Mesenchymal stem cell (in vitro differentiated cells and primary cell): ENCODE data around the gene USP6NL.

Experiments used
- DNase-seq: peaks from one replicate; pipeline ENCODE4 v3.0.0-alpha.2; 2013
- H2AFZ ChIP-seq: one replicate; pipeline ENCODE4 v1.6.1; 2013; ENCODE audit warnings: low read depth, mild to moderate bottlenecking, control low read depth, inconsistent platforms, low read length, moderate library complexity
- H2AK5ac ChIP-seq: 2 replicates; pipeline ENCODE4 v1.6.1; 2013; ENCODE audit warnings: low read length, moderate library complexity, mild to moderate bottlenecking, inconsistent platforms; ENCODE audit not compliant: severe bottlenecking
- H2BK120ac ChIP-seq: one replicate; pipeline ENCODE4 v1.6.1; 2013; ENCODE audit warnings: low read depth, mild to moderate bottlenecking, inconsistent platforms, low read length, moderate library complexity
- H2BK12ac ChIP-seq, 2 experiments: one replicate each; pipeline ENCODE4 v1.6.1; 2013; ENCODE audit warnings: inconsistent platforms in 2 of 2, low read length in 2 of 2, mild to moderate bottlenecking in 2 of 2, moderate library complexity in 2 of 2, control low read depth in 1 of 2
- H2BK15ac ChIP-seq: one replicate; pipeline ENCODE4 v1.6.1; 2013; ENCODE audit warnings: mild to moderate bottlenecking, low read depth, inconsistent platforms; ENCODE audit not compliant: poor library complexity, severe bottlenecking
- H2BK5ac ChIP-seq: 2 replicates; pipeline ENCODE4 v1.6.1; 2013; ENCODE audit warnings: low read depth, mild to moderate bottlenecking, low read length, control low read depth, inconsistent platforms; ENCODE audit not compliant: poor library complexity, severe bottlenecking
- H3K14ac ChIP-seq, 2 experiments: one replicate each; pipeline ENCODE4 v1.6.1; 2013; ENCODE audit warnings: inconsistent platforms in 2 of 2, low read length in 2 of 2, control low read depth in 1 of 2, mild to moderate bottlenecking in 1 of 2, moderate library complexity in 1 of 2
- H3K18ac ChIP-seq, 2 experiments: one replicate each; pipeline ENCODE4 v1.6.1; 2013; ENCODE audit warnings: inconsistent platforms in 2 of 2, low read length in 2 of 2, control low read depth in 1 of 2, low read depth in 1 of 2, mild to moderate bottlenecking in 1 of 2
- H3K23ac ChIP-seq, 2 experiments: one replicate each; pipeline ENCODE4 v1.6.1; 2013; ENCODE audit warnings: inconsistent platforms in 2 of 2, low read length in 2 of 2, mild to moderate bottlenecking in 2 of 2, moderate library complexity in 2 of 2, control low read depth in 1 of 2
- H3K27ac ChIP-seq: 2 replicates; pipeline ENCODE4 v1.5.1; 2013; ENCODE audit warnings: mild to moderate bottlenecking, moderate library complexity, low read length, control low read depth, inconsistent platforms; ENCODE audit not compliant: poor library complexity, severe bottlenecking
- H3K27me3 ChIP-seq, 2 experiments: 2 replicates each; pipeline versions ENCODE4 v1.6.1 to v1.7.0; 2013; ENCODE audit warnings: low read length in 2 of 2, mild to moderate bottlenecking in 2 of 2, moderate library complexity in 2 of 2, control low read depth in 1 of 2, inconsistent platforms in 1 of 2; ENCODE audit not compliant: control insufficient read depth in 1 of 2, insufficient read depth in 1 of 2
- H3K36me3 ChIP-seq, 2 experiments: 2 replicates each; pipeline versions ENCODE4 v1.6.1 to v1.7.0; 2013; ENCODE audit warnings: low read length in 2 of 2, control low read depth in 1 of 2, inconsistent platforms in 1 of 2, low read depth in 1 of 2, mild to moderate bottlenecking in 1 of 2; ENCODE audit not compliant: insufficient read depth in 2 of 2, control insufficient read depth in 1 of 2
- H3K4ac ChIP-seq, 2 experiments: one replicate each; pipeline ENCODE4 v1.6.1; 2013; ENCODE audit warnings: inconsistent platforms in 2 of 2, low read length in 2 of 2, mild to moderate bottlenecking in 2 of 2, moderate library complexity in 2 of 2, control low read depth in 1 of 2, low read depth in 1 of 2
- H3K4me1 ChIP-seq: 2 replicates; pipeline ENCODE4 v1.6.1; 2013; ENCODE audit warnings: low read depth, low read length, control low read depth; ENCODE audit not compliant: control insufficient read depth, insufficient read depth
- H3K4me2 ChIP-seq: 2 replicates; pipeline ENCODE4 v1.6.1; 2013; ENCODE audit warnings: low read length, mild to moderate bottlenecking, inconsistent platforms; ENCODE audit not compliant: poor library complexity, severe bottlenecking
- H3K4me3 ChIP-seq, 2 experiments: 2 replicates each; pipeline versions ENCODE4 v1.5.1 to v1.7.0; 2013; ENCODE audit warnings: low read length in 2 of 2, mild to moderate bottlenecking in 2 of 2, control low read depth in 1 of 2, low read depth in 1 of 2; ENCODE audit not compliant: insufficient read depth in 1 of 2
- H3K79me1 ChIP-seq: replicated peaks from 2 replicates; pipeline ENCODE4 v1.6.1; 2013; ENCODE audit warnings: mild to moderate bottlenecking, control low read depth, low read length, inconsistent platforms; ENCODE audit not compliant: poor library complexity, severe bottlenecking
- H3K9ac ChIP-seq: 2 replicates; pipeline ENCODE4 v1.7.0; 2013; ENCODE audit warnings: mild to moderate bottlenecking, low read length, moderate library complexity
- H3K9me3 ChIP-seq: 2 replicates; pipeline ENCODE4 v1.7.0; 2013; ENCODE audit warnings: mild to moderate bottlenecking, low read length; ENCODE audit not compliant: control insufficient read depth
- H4K8ac ChIP-seq: one replicate; pipeline ENCODE4 v1.6.1; 2013; ENCODE audit warnings: inconsistent platforms, mild to moderate bottlenecking, low read length, moderate library complexity
- H4K91ac ChIP-seq: one replicate; pipeline ENCODE4 v1.6.1; 2013; ENCODE audit warnings: mild to moderate bottlenecking, low read length, inconsistent platforms
- WGBS: methylation state at CpG from one replicate; pipeline ENCODE4 v1.1.7; 2013; ENCODE audit warnings: mixed read lengths; 5-methylcytosine and 5-hydroxymethylcytosine counted together

USP6NL gene

GRCh38 chr10:11581213-11581612, 30.2 kb downstream of the USP6NL start:
- H3K9me3 ChIP-seq = no peaks in the 10 kb centered on the region
- no peaks in the 10 kb centered on the region for H3K27me3 ChIP-seq
- no peak overlapping the region for H3K4me2 ChIP-seq
- no peak overlapping the region for H2BK12ac ChIP-seq
- H2BK120ac ChIP-seq = no peak overlapping the region
- DNase-seq = no peak
- H2BK5ac ChIP-seq = no peak overlapping the region
- no peaks in the 10 kb centered on the region for H3K4me1 ChIP-seq
- H3K14ac ChIP-seq = no peak overlapping the region
- H4K8ac ChIP-seq = no peak overlapping the region
- H3K4me3 ChIP-seq = no peak overlapping the region
- peaks cover 33% of the 10 kb centered on the region for H3K79me1 ChIP-seq
- H3K27ac ChIP-seq = no peak overlapping the region
- no peak overlapping the region for H4K91ac ChIP-seq
- WGBS = 93% methylated on average over 2 of the region's 2 CpGs
- no peak overlapping the region for H3K4ac ChIP-seq
- H3K18ac ChIP-seq = no peak overlapping the region
- H3K36me3 ChIP-seq = no peaks in the 10 kb centered on the region
- no peak overlapping the region for H2AK5ac ChIP-seq
- H3K23ac ChIP-seq = no peak overlapping the region
- no peak overlapping the region for H2AFZ ChIP-seq
- H2BK15ac ChIP-seq = no peak overlapping the region
- no peak overlapping the region for H3K9ac ChIP-seq

GRCh38 chr10:11579885-11580284, 31.6 kb downstream of the USP6NL start:
- Histone ChIP-seq H3K4me1 (no peaks in the 10 kb centered on the region), H3K4me2 (no peak overlapping the region), H3K27me3 (no peaks in the 10 kb centered on the region), H3K4ac (no peak overlapping the region), H2AFZ (no peak overlapping the region), H3K23ac (no peak overlapping the region), H3K18ac (no peak overlapping the region), H2BK5ac (no peak overlapping the region), H4K91ac (no peak overlapping the region), H3K36me3 (no peaks in the 10 kb centered on the region), H2AK5ac (no peak overlapping the region), H3K9ac (no peak overlapping the region), H3K14ac (no peak overlapping the region), H3K27ac (no peak overlapping the region), H3K4me3 (no peak overlapping the region), H2BK12ac (no peak overlapping the region), H2BK120ac (no peak overlapping the region), H2BK15ac (no peak overlapping the region), H3K79me1 (peaks cover 33% of the 10 kb centered on the region), H3K9me3 (no peaks in the 10 kb centered on the region), H4K8ac (no peak overlapping the region)
- WGBS = 98% methylated on average over 6 of the region's 6 CpGs
- no peak for DNase-seq

GRCh38 chr10:11578802-11579255, 32.6 kb downstream of the USP6NL start:
- no peak overlapping the region for H2AFZ ChIP-seq
- H3K27me3 ChIP-seq = no peaks in the 10 kb centered on the region
- no peak for DNase-seq
- peaks cover 31% of the 10 kb centered on the region for H3K79me1 ChIP-seq
- no peak overlapping the region for H3K4ac ChIP-seq
- no CpG with 5 or more reads among the region's 2 CpGs for WGBS
- H3K23ac ChIP-seq = no peak overlapping the region
- no peak overlapping the region for H3K18ac ChIP-seq
- no peaks in the 10 kb centered on the region for H3K9me3 ChIP-seq
- no peak overlapping the region for H3K9ac ChIP-seq
- H2BK15ac ChIP-seq = no peak overlapping the region
- no peak overlapping the region for H3K4me3 ChIP-seq
- H2BK120ac ChIP-seq = no peak overlapping the region
- H4K8ac ChIP-seq = no peak overlapping the region
- no peak overlapping the region for H3K4me2 ChIP-seq
- H3K36me3 ChIP-seq = no peaks in the 10 kb centered on the region
- H4K91ac ChIP-seq = no peak overlapping the region
- H3K14ac ChIP-seq = no peak overlapping the region
- no peak overlapping the region for H2BK12ac ChIP-seq
- no peak overlapping the region for H2AK5ac ChIP-seq
- no peak overlapping the region for H3K27ac ChIP-seq
- no peak overlapping the region for H2BK5ac ChIP-seq
- no peaks in the 10 kb centered on the region for H3K4me1 ChIP-seq

- no peak overlapping the region for H3K27ac ChIP-seq
- H2AK5ac ChIP-seq = no peak overlapping the region
- no peak overlapping the region for H3K4me2 ChIP-seq
- no peak overlapping the region for H3K14ac ChIP-seq
- no peak overlapping the region for H2BK12ac ChIP-seq
- no peaks in the 10 kb centered on the region for H3K4me1 ChIP-seq
- 92% methylated on average over 3 of the region's 6 CpGs for WGBS
- no peak overlapping the region for H4K8ac ChIP-seq
- H3K36me3 ChIP-seq = no peaks in the 10 kb centered on the region
- H3K79me1 ChIP-seq = peaks cover 31% of the 10 kb centered on the region
- H2BK5ac ChIP-seq = no peak overlapping the region
- H3K9ac ChIP-seq = no peak overlapping the region
- no peak overlapping the region for H3K4ac ChIP-seq
- H3K4me3 ChIP-seq = no peak overlapping the region
- no peak overlapping the region for H2AFZ ChIP-seq
- H3K27me3 ChIP-seq = no peaks in the 10 kb centered on the region
- DNase-seq = no peak
- no peak overlapping the region for H3K18ac ChIP-seq
- no peaks in the 10 kb centered on the region for H3K9me3 ChIP-seq
- no peak overlapping the region for H4K91ac ChIP-seq
- no peak overlapping the region for H2BK120ac ChIP-seq
- H2BK15ac ChIP-seq = no peak overlapping the region
- no peak overlapping the region for H3K23ac ChIP-seq
Measured at GRCh38 chr10:11576092-11576809, 35.2 kb downstream of the USP6NL start.
